ENCODE results near the gene KCTD8.

DNA sequence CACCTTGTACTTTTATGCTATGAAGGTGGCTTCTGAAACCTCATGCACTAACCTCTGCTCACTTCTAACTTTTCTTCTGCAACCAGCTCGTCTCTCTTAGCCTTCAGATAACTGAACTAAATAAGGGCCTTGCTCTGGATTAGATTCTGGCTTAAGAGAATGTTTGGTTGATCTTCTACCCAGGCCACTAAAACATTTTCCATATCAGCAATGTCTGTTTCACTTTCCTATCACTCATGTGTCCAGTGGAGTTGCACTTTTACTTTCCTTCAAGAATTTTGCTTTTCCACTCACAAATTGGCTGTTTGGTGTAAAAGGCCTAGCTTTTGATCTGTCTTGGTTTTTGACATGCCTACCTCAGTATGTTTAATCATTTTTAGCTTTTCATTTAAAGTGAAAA is 105.8 kb downstream of the KCTD8 start:
- TF ChIP-seq POLR2AphosphoS5 (IDR thresholded peaks at IDR 0.05; ENCODE audit: borderline replicate concordance, low read depth, low read length): no peak
- TF ChIP-seq EZH2 (IDR thresholded peaks at IDR 0.05): no peak
- TF ChIP-seq FOXP2 (optimal IDR thresholded peaks at IDR 0.05; ENCODE audit: control extremely low read depth, extremely low read length, insufficient read depth): no peak
